Right lobe of liver (tissue), 4 donors: Measurements from ENCODE around the gene CEACAM19.

Source experiments
- POLR2A ChIP-seq: fragments of 450-650 bp; IDR thresholded peaks from one replicate; pipeline ENCODE4 v1.6.1; 2017; ENCODE audit warnings: antibody characterized with exemption, mild to moderate bottlenecking
- TF ChIP-seq, protein P1 (sequence below), 4 donors: fragments of 200-600 bp in 3 of 4; fragments of 450-650 bp in 1 of 4; IDR thresholded peaks; one replicate each; pipeline versions ENCODE4 v1.5.1 to v1.8.0; 2016 to 2022; ENCODE audit warnings: antibody characterized with exemption in 4 of 4, mild to moderate bottlenecking in 2 of 4
- donor health status: DM: no; HTN: no; CAD: no.
- donor health status: DM: no; HTN: no; CAD: no.
- donor health status: DM: no; HTN: yes; CAD: no.

- no peak for TF ChIP-seq POLR2A
- TF ChIP-seq, protein P1, sequence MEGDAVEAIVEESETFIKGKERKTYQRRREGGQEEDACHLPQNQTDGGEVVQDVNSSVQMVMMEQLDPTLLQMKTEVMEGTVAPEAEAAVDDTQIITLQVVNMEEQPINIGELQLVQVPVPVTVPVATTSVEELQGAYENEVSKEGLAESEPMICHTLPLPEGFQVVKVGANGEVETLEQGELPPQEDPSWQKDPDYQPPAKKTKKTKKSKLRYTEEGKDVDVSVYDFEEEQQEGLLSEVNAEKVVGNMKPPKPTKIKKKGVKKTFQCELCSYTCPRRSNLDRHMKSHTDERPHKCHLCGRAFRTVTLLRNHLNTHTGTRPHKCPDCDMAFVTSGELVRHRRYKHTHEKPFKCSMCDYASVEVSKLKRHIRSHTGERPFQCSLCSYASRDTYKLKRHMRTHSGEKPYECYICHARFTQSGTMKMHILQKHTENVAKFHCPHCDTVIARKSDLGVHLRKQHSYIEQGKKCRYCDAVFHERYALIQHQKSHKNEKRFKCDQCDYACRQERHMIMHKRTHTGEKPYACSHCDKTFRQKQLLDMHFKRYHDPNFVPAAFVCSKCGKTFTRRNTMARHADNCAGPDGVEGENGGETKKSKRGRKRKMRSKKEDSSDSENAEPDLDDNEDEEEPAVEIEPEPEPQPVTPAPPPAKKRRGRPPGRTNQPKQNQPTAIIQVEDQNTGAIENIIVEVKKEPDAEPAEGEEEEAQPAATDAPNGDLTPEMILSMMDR (IDR thresholded peaks at IDR 0.05) = no peak
Measured at GRCh38 chr19:44720945-44721344, 49.7 kb downstream of the CEACAM19 start.
